ENCODE data around the gene MMP24.
"Not testable (repeated sequence)": the region's sequence is repeated elsewhere in the genome, so short reads cannot be mapped to it uniquely, and the experiment has no call there.

MMP24 gene

DNA sequence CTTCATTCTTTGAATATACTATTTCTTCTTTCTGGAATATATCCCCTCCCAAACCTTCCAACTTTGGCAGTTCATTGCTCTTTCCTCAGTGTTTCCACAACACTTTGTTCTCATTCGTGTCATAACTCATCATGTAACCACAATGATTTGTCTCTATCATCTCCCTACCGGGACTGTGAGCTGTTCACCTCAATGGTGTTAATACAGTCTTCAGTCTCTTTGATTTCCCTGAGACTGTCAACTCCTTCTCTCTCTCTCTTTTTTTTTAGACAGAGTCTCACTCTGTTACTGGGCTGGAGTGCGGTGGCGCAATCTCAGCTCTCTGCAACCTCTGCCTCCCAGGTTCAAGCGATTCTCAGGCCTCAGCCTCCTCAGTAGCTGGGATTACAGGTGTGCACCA is 2.5 kb upstream of the MMP24 start:
- no peak for DNase-seq

GRCh38 chr20:35224536-35224935 is 2.0 kb upstream of the MMP24 start:
- no peak for DNase-seq

- no peak for DNase-seq
Observed at GRCh38 chr20:35225319-35226125, 968 bp upstream of the MMP24 start.

DNA sequence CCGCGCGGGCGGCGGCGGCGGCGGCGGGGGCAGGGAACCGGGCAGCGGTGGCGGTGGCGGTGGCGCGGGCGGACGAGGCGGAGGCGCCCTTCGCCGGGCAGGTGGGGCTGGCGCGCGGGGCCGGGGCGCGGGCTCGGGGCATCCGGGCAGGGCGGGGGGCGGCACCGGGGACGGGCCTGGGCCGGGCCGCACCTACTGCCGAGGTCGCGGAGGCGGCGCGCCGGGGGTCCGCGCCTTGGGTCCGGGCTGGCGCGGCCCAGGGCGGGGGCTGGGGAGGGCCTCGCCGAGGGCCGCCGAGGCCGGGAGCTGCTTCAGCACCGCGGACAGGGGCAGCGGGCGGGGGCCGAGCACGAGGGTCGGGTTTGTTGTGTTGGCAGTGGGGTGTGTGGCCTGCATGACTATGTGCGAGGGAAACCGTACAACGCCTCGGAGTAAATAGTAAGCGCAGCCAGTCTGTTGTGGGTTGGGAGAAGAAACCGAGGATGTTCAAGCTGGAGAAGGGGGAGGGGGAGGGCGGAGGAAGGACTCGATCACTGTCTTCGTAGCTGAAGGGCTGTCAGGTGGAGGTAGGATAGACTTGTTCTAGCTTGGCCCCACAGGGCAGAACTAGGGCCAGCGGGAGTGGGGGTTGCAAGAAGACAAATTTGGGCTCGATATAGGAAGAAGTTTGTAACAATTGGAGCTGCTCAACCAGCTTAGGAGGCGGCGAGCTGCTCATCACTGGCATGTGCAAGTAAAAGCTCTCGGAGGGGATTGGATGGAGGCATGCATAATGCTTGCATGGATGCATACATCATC is 593 bp downstream of the MMP24 start:
- no peak for DNase-seq

- no peak for DNase-seq
Observed at GRCh38 chr20:35232575-35232974, 6.1 kb downstream of the MMP24 start.

DNA sequence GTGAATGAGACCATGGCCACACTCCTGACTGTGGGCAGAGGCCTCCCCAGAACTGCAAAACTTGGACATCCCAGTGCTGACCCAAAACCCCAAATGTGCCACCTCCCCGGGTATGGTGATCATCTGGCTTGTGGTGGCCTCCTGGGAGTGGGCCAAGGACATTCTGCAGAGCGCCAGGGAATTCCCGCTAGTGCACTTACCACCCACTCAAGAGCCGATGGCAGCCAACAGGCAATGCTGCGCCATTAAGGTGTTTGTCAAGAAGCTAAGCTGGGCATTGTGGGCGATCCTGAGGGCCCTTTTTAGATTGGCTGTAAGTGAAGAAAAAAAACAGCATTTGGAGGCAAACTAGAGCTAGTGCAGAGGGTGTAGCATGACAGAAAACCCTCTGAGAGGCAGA is 9.4 kb downstream of the MMP24 start:
- no peak for DNase-seq

DNA sequence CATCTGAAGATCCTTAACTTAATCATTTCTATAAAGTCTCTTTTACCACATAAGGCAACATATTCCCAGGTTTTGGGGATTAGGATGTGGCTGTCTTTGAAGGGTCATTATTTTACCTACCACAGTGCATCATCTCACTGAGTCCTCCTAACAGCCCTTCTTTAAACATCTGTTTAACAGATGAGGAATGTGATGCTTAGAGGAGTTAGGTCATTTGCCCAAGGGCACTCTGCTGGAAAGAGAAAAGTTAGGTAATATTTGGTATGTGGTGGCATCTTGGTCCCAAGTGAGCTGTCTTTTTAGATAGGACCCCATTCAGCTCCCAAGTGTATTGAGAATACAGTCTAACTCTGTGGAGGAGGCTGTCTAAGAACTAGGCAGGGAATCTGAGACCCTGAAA is 11.0 kb downstream of the MMP24 start:
- DNase-seq, result no peak

DNA sequence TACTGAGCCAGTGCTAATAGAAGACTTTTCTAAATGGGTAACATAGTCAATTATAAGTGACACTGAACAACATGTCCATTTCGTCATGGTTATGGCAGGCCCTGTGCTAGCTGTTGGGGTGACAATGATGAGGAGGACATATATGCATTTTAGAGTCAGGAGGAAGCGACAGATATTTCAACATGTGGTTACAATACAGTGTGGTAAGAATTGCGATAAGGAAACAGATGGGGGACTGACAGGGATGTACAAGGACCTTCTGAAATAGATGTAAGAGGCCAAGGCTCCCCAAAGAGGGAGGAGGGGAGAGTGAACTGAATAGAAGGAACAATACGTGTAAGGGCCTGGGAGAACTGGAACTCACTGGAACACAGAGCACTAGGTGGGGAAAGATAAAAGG is 11.7 kb downstream of the MMP24 start:
- DNase-seq, result no peak

DNA sequence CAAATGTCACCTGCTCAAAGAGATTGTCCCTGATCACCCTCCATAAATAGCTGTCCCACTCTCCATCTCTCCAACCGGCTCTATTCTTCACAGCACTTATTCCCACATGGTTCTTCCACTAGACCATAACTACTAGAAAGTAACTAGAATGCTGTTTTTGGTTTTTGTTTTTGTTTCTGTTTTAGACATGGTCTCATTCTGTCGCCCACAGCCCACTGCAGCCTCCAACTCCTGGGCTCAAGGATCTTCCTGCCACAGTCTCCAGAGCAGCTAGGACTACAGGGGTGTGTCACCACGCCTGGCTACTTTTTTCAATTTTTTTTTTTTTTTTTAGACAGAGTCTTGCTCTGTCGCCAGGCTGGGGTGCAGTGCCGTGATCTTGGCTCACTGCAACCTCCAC is 12.2 kb downstream of the MMP24 start:
- DNase-seq, result no peak

DNA sequence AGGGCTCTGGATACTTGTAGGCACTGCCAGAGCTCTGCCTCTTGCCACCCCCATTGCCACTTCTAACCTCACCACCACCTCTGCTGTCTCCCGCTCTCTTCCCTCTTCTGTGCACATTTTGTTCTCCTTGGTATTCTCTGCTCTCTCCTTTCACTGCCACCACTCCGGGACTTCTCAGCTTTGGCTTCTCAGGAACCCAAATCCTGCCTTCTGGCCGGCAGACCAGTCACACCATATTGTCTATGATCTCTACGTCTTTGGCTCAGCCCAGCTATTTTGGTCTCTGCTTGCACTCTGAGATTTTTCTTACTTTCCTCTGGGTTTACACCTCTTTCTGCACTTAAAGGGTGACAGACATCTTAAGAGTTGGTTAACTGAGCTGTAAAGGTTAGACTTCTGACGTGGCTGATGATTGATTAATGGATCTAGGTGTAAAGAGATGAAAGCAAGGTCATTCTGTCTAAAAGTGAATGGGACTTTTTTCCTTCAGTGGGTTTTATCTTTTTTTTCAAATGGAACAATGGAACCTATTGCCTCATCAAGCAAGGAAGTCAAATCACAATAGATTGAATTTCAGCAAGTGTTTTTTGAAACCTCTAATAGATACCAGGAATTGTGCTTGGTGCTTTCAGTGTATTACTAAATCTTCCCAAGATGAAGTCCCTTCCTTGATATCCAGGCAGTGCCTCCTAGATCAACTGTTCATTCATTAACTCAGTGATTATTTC is 13.8 kb downstream of the MMP24 start:
- DNase-seq, result no peak

DNA sequence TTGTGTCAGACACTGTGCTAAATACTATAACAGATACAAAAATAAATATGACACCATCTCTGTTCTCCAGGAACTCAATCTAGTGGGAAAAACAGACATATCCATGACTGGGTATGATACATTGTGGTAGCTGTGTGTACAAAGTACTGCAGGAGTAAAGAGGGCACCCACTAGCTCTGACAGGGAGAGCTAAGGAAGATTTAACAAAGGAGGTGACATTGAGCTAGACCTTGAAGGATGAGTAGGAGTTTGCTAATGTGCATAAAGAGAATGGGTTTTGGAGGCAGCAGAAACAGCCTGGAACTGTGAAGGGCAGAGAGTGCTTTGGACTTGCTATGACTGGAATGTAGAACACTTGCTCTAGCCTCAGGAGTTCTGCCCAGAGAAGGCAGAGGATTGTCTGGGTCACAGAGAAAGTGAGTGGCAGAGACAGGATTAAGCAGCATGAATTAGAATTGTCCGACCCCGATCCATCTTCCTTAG is 14.4 kb downstream of the MMP24 start:
- no peak for DNase-seq

- DNase-seq, result no peak
Observed at GRCh38 chr20:35243317-35243716, 16.8 kb downstream of the MMP24 start.

DNA sequence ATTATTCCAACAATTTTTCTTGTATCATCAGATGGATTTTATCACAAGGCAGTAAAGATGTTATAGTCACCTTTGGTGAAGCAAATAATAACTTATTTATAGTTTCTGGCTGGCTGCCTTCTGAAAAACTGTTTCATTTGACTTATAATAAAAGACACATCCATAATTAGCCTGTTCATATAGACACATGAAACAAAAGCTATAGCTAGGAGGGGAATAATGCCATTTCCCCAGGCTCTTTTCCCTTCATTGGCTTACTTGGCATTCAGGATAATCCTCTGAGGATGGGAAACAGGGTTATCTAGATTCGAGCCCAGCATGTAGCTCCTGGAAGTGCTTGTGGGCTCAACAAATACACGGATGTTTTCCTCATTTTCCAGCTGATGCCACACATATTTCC is 17.5 kb downstream of the MMP24 start:
- DNase-seq, result no peak

GRCh38 chr20:35246723-35247122 is 20.2 kb downstream of the MMP24 start:
- no peak for DNase-seq

DNA sequence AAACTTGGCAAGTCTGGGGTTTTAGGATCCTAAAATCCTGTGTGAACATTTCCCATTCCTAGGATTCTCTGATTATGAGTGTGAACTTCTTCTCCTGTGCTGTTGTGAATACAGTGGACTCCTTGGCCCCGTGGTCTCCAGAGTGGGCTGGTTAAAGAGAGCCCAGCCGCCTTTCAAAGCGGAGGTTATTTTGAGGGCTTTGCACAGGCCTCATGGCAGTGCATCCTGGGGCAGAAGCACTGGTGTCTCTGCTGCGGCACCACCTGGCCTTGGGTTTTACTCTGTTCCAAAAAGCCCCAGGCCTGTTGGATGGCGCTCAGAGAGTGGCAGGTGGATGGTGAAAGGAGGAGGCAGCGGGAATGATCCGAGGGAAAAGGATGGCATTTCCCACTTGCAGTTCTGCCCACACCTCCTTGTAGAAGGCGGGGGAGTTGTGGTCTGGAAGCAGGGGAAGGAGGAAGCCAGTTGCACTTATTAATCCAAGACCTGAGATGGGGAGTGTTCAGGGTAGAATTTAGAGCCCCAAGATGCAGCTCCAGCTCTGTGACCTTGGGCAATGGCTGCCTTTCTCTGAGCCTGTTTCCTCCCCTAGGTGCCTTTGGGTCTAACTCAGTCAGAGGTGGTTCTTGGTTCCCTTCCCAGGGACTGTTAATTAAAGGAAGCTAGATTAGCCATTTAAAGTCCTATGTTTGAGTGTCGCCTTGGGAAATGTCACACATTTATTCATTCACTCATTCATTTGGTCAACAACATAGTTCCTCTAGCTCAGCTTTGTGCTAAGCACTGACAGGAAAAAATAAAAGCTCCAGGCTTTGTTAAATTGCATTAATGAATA is 22.4 kb downstream of the MMP24 start:
- no peak for DNase-seq

DNA sequence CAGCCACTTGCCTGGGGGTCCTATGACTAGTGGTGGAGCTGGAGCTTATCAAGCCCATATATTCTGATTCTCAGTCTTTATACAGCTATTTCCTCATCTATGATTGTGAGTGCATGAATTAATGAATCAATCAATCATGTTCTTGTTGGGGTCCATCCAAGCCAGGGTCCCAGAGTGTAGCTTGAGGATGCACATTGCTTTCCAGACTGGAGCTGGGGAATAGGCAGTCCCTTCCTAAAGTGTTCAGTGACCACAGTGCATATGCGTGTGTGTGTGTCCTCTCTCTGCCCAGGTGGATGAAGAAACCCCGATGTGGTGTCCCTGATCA is 25.1 kb downstream of the MMP24 start:
- DNase-seq, result no peak

DNA sequence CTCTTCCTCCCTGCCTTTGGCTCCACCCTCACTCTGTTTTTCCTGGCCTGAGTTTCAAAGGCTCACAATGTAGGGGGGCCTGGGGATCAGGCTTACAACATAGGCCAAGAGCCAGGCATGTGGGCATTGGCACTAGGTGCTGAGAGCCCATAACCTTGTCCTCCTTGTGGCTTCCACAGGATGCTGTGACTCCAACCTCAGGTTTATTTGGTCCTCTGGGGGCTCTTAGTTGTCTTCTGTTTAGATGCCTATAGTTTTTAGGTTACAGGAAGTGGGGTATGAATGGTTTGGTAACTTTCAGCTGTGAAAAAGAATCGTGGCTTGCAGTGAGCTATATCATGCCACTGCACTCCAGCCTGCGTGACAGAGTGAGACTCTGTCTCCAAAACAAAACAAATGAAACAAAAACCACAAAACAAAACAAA is 25.6 kb downstream of the MMP24 start:
- no peak for DNase-seq

DNA sequence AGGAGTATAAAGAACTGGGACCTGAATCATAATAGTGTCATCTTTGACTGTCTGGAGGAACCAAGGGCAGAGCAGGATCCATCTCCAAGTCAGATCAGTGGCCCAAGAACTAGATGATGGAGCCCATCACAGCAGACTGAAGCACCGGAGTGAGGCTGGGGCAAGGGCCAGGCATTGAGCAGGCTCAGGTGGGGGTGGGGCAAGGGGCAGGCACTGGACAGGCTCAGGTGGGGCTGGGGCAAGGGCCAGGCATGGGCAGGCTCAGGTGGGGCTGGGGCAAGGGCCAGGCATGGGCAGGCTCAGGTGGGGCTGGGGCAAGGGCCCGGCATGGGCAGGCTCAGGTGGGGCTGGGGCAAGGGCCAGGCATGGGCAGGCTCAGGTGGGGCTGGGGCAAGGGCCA is 26.1 kb downstream of the MMP24 start:
- not testable (repeated sequence) for DNase-seq

DNA sequence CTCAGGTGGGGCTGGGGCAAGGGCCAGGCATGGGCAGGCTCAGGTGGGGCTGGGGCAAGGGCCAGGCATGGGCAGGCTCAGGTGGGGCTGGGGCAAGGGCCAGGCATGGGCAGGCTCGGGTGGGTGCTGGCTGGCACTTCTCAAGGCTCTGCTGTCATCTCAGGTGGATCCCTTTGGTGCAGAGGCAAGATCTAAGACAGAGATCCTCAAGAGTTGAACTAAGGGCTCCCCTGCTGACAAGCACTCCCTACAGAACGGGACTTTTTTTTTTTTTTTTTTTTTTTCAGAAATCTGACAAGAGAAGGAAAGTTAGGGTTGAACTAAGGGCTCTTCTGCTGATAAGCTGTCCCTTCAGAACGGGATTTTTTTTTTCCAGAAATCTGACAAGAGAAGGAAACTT is 26.5 kb downstream of the MMP24 start:
- DNase-seq, result no peak

GRCh38 chr20:35254448-35254999 is 28.0 kb downstream of the MMP24 start:
- no peak for DNase-seq

GRCh38 chr20:35257175-35257909 is 30.9 kb downstream of the MMP24 start:
- DNase-seq, result no peak

- no peak for DNase-seq
Observed at GRCh38 chr20:35260426-35260825, 33.9 kb downstream of the MMP24 start.

Data from NCI-H1417 treated with DMSO at 0.1 percent for 48 hours (cell line).